ENCODE measurements around the gene SASH1.

The SASH1 gene

GRCh38 chr6:148524471-148524882 lies 181.8 kb downstream of the SASH1 start:
- no peak overlapping the region for H3K4me3 ChIP-seq (ENCODE audit: low read depth, low read length)
- H3K9me3 ChIP-seq (ENCODE audit: control insufficient read depth, insufficient read depth, low read depth, low read length): no peaks in the 10 kb centered on the region
- ChIA-PET POLR2A (no interaction called here), CTCF (no interaction called here)
- H3K36me3 ChIP-seq (ENCODE audit: control insufficient read depth in 2 of 2, insufficient read depth in 1 of 2, low read length in 2 of 2): peaks cover 3 to 45% of the 10 kb centered on the region in 2 experiments; a peak in 1 of 3 replicates
- H3K4me1 ChIP-seq (ENCODE audit: control insufficient read depth, insufficient read depth, low read length): no peaks in the 10 kb centered on the region; the same call in 1 of the 2 replicates
- TF ChIP-seq ZFP37 (tag by site-specific recombination; IDR thresholded peaks at IDR 0.05) (no peak), ZBTB49 (tag by site-specific recombination; IDR thresholded peaks at IDR 0.05; ENCODE audit: low read depth) (no peak), ZNF239 (tag by site-specific recombination; IDR thresholded peaks at IDR 0.05) (no peak), KLF16 (tag by site-specific recombination; IDR thresholded peaks at IDR 0.05) (no peak)
- H3K27ac ChIP-seq (ENCODE audit: extremely low read depth, low read depth, low read length): no peak overlapping the region

DNA sequence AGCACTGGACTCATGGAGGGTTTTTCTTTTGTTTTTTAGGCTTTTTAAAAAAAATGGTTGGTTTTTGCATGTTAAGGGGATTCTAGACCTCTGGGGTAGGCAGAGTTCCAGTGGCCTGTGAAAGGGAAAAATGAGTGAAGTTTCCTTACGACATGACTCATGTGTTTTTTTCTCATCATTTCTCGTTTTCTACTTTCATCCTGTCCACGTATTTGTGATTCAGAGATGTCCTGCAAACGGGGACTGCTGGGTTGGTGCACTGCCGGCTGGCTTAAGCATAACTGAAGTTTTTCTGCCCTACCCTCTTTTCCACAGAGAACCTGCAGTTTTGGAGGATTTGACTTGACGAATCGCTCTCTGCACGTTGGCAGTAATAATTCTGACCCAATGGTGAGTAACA lies 182.3 kb downstream of the SASH1 start:
- Histone ChIP-seq H3K9me3 (ENCODE audit: control insufficient read depth, insufficient read depth, low read depth, low read length) (no peaks in the 10 kb centered on the region), H3K27ac (ENCODE audit: extremely low read depth, low read depth, low read length) (no peak overlapping the region), H3K4me3 (ENCODE audit: low read depth, low read length) (no peak overlapping the region), H3K36me3 (ENCODE audit: control insufficient read depth in 2 of 2, insufficient read depth in 1 of 2, low read length in 2 of 2) (peaks cover 3 to 40% of the 10 kb centered on the region in 2 experiments; a peak in 1 of 3 replicates), H3K4me1 (ENCODE audit: control insufficient read depth, insufficient read depth, low read length) (no peaks in the 10 kb centered on the region; the same call in 1 of the 2 replicates)
- ChIA-PET POLR2A (no interaction called here), CTCF (no interaction called here)
- TF ChIP-seq YY1 (tag by site-specific recombination; IDR thresholded peaks at IDR 0.05): no peak
- no peak for TF ChIP-seq MYNN (tag by site-specific recombination; IDR thresholded peaks at IDR 0.05; ENCODE audit: borderline replicate concordance)
- no peak for TF ChIP-seq ZNF248 (tag by site-specific recombination; IDR thresholded peaks at IDR 0.05)
- no peak for TF ChIP-seq ZNF776 (tag by site-specific recombination; IDR thresholded peaks at IDR 0.05; ENCODE audit: borderline replicate concordance)
- no peak for TF ChIP-seq ZNF664 (tag by site-specific recombination; IDR thresholded peaks at IDR 0.05)
- TF ChIP-seq ZNF175 (tag by site-specific recombination; IDR thresholded peaks at IDR 0.05): no peak
- no peak for TF ChIP-seq ZNF112 (tag by site-specific recombination; IDR thresholded peaks at IDR 0.05)
- no peak for TF ChIP-seq ZNF26 (tag by site-specific recombination; IDR thresholded peaks at IDR 0.05)
- no peak for TF ChIP-seq ZNF341 (tag by site-specific recombination; IDR thresholded peaks at IDR 0.05; ENCODE audit: low read depth)
- no peak for TF ChIP-seq ZNF202 (tag by site-specific recombination; IDR thresholded peaks at IDR 0.05; ENCODE audit: borderline replicate concordance)
- no peak for TF ChIP-seq ZNF624 (tag by site-specific recombination; IDR thresholded peaks at IDR 0.05)
- TF ChIP-seq, protein P1, sequence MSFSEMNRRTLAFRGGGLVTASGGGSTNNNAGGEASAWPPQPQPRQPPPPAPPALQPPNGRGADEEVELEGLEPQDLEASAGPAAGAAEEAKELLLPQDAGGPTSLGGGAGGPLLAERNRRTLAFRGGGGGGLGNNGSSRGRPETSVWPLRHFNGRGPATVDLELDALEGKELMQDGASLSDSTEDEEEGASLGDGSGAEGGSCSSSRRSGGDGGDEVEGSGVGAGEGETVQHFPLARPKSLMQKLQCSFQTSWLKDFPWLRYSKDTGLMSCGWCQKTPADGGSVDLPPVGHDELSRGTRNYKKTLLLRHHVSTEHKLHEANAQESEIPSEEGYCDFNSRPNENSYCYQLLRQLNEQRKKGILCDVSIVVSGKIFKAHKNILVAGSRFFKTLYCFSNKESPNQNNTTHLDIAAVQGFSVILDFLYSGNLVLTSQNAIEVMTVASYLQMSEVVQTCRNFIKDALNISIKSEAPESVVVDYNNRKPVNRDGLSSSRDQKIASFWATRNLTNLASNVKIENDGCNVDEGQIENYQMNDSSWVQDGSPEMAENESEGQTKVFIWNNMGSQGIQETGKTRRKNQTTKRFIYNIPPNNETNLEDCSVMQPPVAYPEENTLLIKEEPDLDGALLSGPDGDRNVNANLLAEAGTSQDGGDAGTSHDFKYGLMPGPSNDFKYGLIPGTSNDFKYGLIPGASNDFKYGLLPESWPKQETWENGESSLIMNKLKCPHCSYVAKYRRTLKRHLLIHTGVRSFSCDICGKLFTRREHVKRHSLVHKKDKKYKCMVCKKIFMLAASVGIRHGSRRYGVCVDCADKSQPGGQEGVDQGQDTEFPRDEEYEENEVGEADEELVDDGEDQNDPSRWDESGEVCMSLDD (tag by site-specific recombination; IDR thresholded peaks at IDR 0.05): no peak
- no peak for TF ChIP-seq KLF7 (tag by site-specific recombination; IDR thresholded peaks at IDR 0.05; ENCODE audit: borderline replicate concordance)
- TF ChIP-seq ZXDB (tag by site-specific recombination; IDR thresholded peaks at IDR 0.05): no peak
- no peak for TF ChIP-seq SP2 (tag by site-specific recombination; IDR thresholded peaks at IDR 0.05)

Measured in HEK293 (cell line).